Heart left ventricle (tissue), 13 donors: Measurements from ENCODE around the gene CPLX3.

ENCODE experiments used
- POLR2A ChIP-seq, 2 donors: fragments of 450-650 bp; IDR thresholded peaks; one replicate each; pipeline ENCODE4 v1.6.1; 2017; ENCODE audit warnings: antibody characterized with exemption in 2 of 2, mild to moderate bottlenecking in 2 of 2, moderate library complexity in 2 of 2
- TF ChIP-seq, protein P1 (sequence below), 12 donors: fragments of 200-600 bp; sonication (generic) in 4 of 12; IDR thresholded peaks; one replicate each; pipeline versions ENCODE4 v1.5.0 to v1.8.0; 2018 to 2022; ENCODE audit warnings: antibody characterized with exemption in 12 of 12, mild to moderate bottlenecking in 5 of 12
- donor health status: ischemic (EF 13 %, LVEDD 7.1; RV severe dilation, severe dysfunction).
- donor health status: DM: no; HTN: yes; CAD: no.
- donor health status: DM: no; HTN: no; CAD: no.
- donor health status: ischemic (EF 25% LVEDD 6.9; RV normal size, moderate dysfunction).
- donor health status: ischemic (EF 25% LVEDD 5.7; RV mildly dilated, moderate dysfunction).
- donor health status: ischemic (EF 35%, LVEDD 5.7; RV mildly dilated, moderate dysfunction).
- donor health status: nonischemic (EF 11% LVEDD 7.7; RV severe dilation, severe dysfunction).
- donor health status: DM: yes; HTN: yes; CAD: no.
- donor health status: PGD.
- donor health status: ischemic (EF 29% LVEDD 5.4; RV normal size, mild dysfunction).
- donor health status: nonischemic (EF 23%, LVEDD 6.1; RV moderate dilation, normal function).

DNA sequence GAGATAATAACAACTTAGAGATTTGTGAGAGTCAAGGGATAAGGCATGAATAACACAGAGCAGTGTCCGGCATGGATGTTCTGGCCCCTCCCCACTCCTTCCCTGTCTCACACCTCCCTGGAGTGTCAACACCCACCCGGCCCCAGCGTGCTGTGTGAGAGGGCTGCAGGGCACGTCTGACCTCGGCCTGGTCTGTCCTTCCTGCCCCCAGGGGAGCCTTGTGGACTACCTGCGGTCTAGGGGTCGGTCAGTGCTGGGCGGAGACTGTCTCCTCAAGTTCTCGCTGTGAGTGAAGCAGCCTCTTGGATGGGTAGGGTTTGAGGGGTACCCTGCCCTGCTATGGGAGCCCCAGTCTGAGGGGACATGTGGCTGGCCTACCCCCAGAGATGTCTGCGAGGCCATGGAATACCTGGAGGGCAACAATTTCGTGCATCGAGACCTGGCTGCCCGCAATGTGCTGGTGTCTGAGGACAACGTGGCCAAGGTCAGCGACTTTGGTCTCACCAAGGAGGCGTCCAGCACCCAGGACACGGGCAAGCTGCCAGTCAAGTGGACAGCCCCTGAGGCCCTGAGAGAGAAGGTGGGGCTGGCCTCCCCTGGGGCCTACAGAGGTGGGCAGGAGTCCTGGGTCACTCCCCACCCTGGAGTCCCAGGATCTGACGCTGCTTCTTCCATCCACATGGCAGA lies 25.0 kb upstream of the CPLX3 start:
- TF ChIP-seq, protein P1, sequence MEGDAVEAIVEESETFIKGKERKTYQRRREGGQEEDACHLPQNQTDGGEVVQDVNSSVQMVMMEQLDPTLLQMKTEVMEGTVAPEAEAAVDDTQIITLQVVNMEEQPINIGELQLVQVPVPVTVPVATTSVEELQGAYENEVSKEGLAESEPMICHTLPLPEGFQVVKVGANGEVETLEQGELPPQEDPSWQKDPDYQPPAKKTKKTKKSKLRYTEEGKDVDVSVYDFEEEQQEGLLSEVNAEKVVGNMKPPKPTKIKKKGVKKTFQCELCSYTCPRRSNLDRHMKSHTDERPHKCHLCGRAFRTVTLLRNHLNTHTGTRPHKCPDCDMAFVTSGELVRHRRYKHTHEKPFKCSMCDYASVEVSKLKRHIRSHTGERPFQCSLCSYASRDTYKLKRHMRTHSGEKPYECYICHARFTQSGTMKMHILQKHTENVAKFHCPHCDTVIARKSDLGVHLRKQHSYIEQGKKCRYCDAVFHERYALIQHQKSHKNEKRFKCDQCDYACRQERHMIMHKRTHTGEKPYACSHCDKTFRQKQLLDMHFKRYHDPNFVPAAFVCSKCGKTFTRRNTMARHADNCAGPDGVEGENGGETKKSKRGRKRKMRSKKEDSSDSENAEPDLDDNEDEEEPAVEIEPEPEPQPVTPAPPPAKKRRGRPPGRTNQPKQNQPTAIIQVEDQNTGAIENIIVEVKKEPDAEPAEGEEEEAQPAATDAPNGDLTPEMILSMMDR (IDR thresholded peaks at IDR 0.05), result no peak
- TF ChIP-seq POLR2A (IDR thresholded peaks at IDR 0.05), result no peak
